WTC11 (cell line): Measurements from ENCODE around the gene GALK1. TPM values are rescaled to one million over a fixed set of nuclear protein-coding genes. Genes with fewer than 3 reads are reported as not detected.
"Not testable (repeated sequence)": the region's sequence is repeated elsewhere in the genome, so short reads cannot be mapped to it uniquely, and the experiment has no call there.

Experiments used
- ATAC-seq: fragments of 200-7000 bp; cut with Tn5 transposase; 2 replicates; pipeline ENCODE4 v1.10.0; 2021; ENCODE audit warnings: mild to moderate bottlenecking, moderate library complexity
- CTCF ChIA-PET: fragments of 300-600 bp; sonication (Branson Sonifier 250); formaldehyde crosslinking; loops from one replicate; lab custom pipeline; 2021; ENCODE audit warnings: antibody characterized with exemption; lab: Charles Lee
- POLR2A ChIA-PET: fragments of 350-600 bp; sonication (Branson Sonifier 250); formaldehyde crosslinking; loops from one replicate; lab custom pipeline; 2021; ENCODE audit warnings: antibody characterized with exemption; lab: Charles Lee
- DNase-seq: peaks from one replicate; pipeline ENCODE4 v3.0.0; 2021; ENCODE audit warnings: low spot score
- H3K27ac Mint-ChIP-seq: 2 replicates; pipeline ENCODE4 v1.8.0; 2021; ENCODE audit warnings: mixed read lengths
- H3K27me3 Mint-ChIP-seq: 2 replicates; pipeline ENCODE4 v1.8.0; 2021; ENCODE audit warnings: low read depth, mild to moderate bottlenecking, moderate library complexity, mixed read lengths
- H3K36me3 Mint-ChIP-seq: 2 replicates; pipeline ENCODE4 v1.8.0; 2021; ENCODE audit warnings: mixed read lengths
- H3K4me1 Mint-ChIP-seq: 2 replicates; pipeline ENCODE4 v1.8.0; 2022; ENCODE audit warnings: mixed read lengths
- H3K4me3 Mint-ChIP-seq: 2 replicates; pipeline ENCODE4 v1.8.0; 2021; ENCODE audit warnings: mild to moderate bottlenecking, moderate library complexity, mixed read lengths
- H3K9me3 Mint-ChIP-seq: 2 replicates; pipeline ENCODE4 v1.8.0; 2021; ENCODE audit warnings: mixed read lengths
- ATF1 ChIP-seq: sonication (generic); formaldehyde crosslinking; IDR thresholded peaks from 2 replicates; pipeline ENCODE4 v1.8.1; 2023; ENCODE audit warnings: mild to moderate bottlenecking, moderate library complexity, missing genetic modification reagents
- CBFB ChIP-seq: sonication (generic); formaldehyde crosslinking; IDR thresholded peaks from 2 replicates; pipeline ENCODE4 v1.8.1; 2022; ENCODE audit warnings: mild to moderate bottlenecking, low read depth, missing genetic modification reagents
- CREB1 ChIP-seq: sonication (generic); formaldehyde crosslinking; IDR thresholded peaks from 2 replicates; pipeline ENCODE4 v1.8.0; 2023; ENCODE audit warnings: mild to moderate bottlenecking, missing genetic modification reagents
- E2F4 ChIP-seq: sonication (generic); formaldehyde crosslinking; IDR thresholded peaks from 2 replicates; pipeline ENCODE4 v1.8.1; 2022; ENCODE audit warnings: low read depth, mild to moderate bottlenecking, moderate library complexity, missing genetic modification reagents, borderline replicate concordance
- HMGA2 ChIP-seq: fragments of 250-450 bp; sonication (Bioruptor Pico); IDR thresholded peaks from 2 replicates; pipeline ENCODE4 v1.4.0; 2021; ENCODE audit warnings: mild to moderate bottlenecking, moderate library complexity
- HMGXB4 ChIP-seq: sonication (generic); formaldehyde crosslinking; IDR thresholded peaks from 2 replicates; pipeline ENCODE4 v1.8.1; 2023; ENCODE audit warnings: mild to moderate bottlenecking, moderate library complexity, missing genetic modification reagents
- NFATC4 ChIP-seq: fragments of 250-450 bp; sonication (Bioruptor Pico); IDR thresholded peaks from 2 replicates; pipeline ENCODE4 v1.9.0; 2021; ENCODE audit warnings: mild to moderate bottlenecking
- RORB ChIP-seq: fragments of 250-450 bp; sonication (Bioruptor Pico); IDR thresholded peaks from 2 replicates; pipeline ENCODE4 v1.9.0; 2021; ENCODE audit warnings: mild to moderate bottlenecking
- ZNF219 ChIP-seq: sonication (generic); formaldehyde crosslinking; IDR thresholded peaks from 2 replicates; pipeline ENCODE4 v1.8.0; 2023; ENCODE audit warnings: missing genetic modification reagents, mild to moderate bottlenecking, borderline replicate concordance
- ZNF423 ChIP-seq: fragments of 250-450 bp; sonication (Bioruptor Pico); IDR thresholded peaks from 2 replicates; pipeline ENCODE4 v2.1.2; 2022; ENCODE audit warnings: mild to moderate bottlenecking, moderate library complexity
- total RNA-seq: library from RNA; stranded (reverse); gene quantifications from 3 replicates; pipeline ENCODE4 v1.2.3, GENCODE V29; 2021
- TF ChIP-seq, protein P1 (sequence below): sonication (generic); formaldehyde crosslinking; IDR thresholded peaks from 2 replicates; pipeline ENCODE4 v1.8.1; 2023; ENCODE audit warnings: mild to moderate bottlenecking, missing genetic modification reagents
- TF ChIP-seq, protein P2 (sequence below): fragments of 250-450 bp; sonication (Bioruptor Pico); IDR thresholded peaks from 2 replicates; pipeline ENCODE4 v1.9.0; 2021; ENCODE audit warnings: mild to moderate bottlenecking
- TF ChIP-seq, protein P3 (sequence below): sonication (generic); formaldehyde crosslinking; conservative IDR thresholded peaks from 2 replicates; pipeline ENCODE4 v1.8.1; 2023; ENCODE audit warnings: mild to moderate bottlenecking, low read depth, missing genetic modification reagents, moderate library complexity
- TF ChIP-seq, protein P4 (sequence below): fragments of 250-450 bp; sonication (Bioruptor Pico); IDR thresholded peaks from 2 replicates; pipeline ENCODE4 v1.9.0; 2021; ENCODE audit warnings: mild to moderate bottlenecking
- TF ChIP-seq, protein P5 (sequence below): sonication (generic); formaldehyde crosslinking; IDR thresholded peaks from 2 replicates; pipeline ENCODE4 v1.8.0; 2023; ENCODE audit warnings: missing genetic modification reagents, mild to moderate bottlenecking, borderline replicate concordance
- TF ChIP-seq, protein P6 (sequence below): sonication (generic); formaldehyde crosslinking; IDR thresholded peaks from 2 replicates; pipeline ENCODE4 v1.8.1; 2023; ENCODE audit warnings: mild to moderate bottlenecking, missing genetic modification reagents, moderate library complexity

GALK1 gene
- total RNA-seq, 1 experiment from 2014 or later = 42.2 TPM

- TF ChIP-seq HMGA2 (CRISPR knock-in tag) = no peak
- no peak for TF ChIP-seq CREB1
- no peak for TF ChIP-seq RORB (CRISPR knock-in tag)
- TF ChIP-seq, protein P1, sequence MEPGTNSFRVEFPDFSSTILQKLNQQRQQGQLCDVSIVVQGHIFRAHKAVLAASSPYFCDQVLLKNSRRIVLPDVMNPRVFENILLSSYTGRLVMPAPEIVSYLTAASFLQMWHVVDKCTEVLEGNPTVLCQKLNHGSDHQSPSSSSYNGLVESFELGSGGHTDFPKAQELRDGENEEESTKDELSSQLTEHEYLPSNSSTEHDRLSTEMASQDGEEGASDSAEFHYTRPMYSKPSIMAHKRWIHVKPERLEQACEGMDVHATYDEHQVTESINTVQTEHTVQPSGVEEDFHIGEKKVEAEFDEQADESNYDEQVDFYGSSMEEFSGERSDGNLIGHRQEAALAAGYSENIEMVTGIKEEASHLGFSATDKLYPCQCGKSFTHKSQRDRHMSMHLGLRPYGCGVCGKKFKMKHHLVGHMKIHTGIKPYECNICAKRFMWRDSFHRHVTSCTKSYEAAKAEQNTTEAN (CRISPR knock-in tag) = no peak
- no peak for TF ChIP-seq NFATC4 (CRISPR knock-in tag)
- no peak for TF ChIP-seq HMGXB4 (CRISPR knock-in tag)
- TF ChIP-seq, protein P2, sequence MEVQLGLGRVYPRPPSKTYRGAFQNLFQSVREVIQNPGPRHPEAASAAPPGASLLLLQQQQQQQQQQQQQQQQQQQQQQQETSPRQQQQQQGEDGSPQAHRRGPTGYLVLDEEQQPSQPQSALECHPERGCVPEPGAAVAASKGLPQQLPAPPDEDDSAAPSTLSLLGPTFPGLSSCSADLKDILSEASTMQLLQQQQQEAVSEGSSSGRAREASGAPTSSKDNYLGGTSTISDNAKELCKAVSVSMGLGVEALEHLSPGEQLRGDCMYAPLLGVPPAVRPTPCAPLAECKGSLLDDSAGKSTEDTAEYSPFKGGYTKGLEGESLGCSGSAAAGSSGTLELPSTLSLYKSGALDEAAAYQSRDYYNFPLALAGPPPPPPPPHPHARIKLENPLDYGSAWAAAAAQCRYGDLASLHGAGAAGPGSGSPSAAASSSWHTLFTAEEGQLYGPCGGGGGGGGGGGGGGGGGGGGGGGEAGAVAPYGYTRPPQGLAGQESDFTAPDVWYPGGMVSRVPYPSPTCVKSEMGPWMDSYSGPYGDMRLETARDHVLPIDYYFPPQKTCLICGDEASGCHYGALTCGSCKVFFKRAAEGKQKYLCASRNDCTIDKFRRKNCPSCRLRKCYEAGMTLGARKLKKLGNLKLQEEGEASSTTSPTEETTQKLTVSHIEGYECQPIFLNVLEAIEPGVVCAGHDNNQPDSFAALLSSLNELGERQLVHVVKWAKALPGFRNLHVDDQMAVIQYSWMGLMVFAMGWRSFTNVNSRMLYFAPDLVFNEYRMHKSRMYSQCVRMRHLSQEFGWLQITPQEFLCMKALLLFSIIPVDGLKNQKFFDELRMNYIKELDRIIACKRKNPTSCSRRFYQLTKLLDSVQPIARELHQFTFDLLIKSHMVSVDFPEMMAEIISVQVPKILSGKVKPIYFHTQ (CRISPR knock-in tag) = no peak
- no peak for TF ChIP-seq ATF1 (CRISPR knock-in tag)
- no peak for TF ChIP-seq CBFB (CRISPR knock-in tag)
- TF ChIP-seq, protein P3, sequence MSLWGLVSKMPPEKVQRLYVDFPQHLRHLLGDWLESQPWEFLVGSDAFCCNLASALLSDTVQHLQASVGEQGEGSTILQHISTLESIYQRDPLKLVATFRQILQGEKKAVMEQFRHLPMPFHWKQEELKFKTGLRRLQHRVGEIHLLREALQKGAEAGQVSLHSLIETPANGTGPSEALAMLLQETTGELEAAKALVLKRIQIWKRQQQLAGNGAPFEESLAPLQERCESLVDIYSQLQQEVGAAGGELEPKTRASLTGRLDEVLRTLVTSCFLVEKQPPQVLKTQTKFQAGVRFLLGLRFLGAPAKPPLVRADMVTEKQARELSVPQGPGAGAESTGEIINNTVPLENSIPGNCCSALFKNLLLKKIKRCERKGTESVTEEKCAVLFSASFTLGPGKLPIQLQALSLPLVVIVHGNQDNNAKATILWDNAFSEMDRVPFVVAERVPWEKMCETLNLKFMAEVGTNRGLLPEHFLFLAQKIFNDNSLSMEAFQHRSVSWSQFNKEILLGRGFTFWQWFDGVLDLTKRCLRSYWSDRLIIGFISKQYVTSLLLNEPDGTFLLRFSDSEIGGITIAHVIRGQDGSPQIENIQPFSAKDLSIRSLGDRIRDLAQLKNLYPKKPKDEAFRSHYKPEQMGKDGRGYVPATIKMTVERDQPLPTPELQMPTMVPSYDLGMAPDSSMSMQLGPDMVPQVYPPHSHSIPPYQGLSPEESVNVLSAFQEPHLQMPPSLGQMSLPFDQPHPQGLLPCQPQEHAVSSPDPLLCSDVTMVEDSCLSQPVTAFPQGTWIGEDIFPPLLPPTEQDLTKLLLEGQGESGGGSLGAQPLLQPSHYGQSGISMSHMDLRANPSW (CRISPR knock-in tag) = no peak
Observed at GRCh38 chr17:75812096-75813013, 47.4 kb upstream of the GALK1 start (continued).

DNA sequence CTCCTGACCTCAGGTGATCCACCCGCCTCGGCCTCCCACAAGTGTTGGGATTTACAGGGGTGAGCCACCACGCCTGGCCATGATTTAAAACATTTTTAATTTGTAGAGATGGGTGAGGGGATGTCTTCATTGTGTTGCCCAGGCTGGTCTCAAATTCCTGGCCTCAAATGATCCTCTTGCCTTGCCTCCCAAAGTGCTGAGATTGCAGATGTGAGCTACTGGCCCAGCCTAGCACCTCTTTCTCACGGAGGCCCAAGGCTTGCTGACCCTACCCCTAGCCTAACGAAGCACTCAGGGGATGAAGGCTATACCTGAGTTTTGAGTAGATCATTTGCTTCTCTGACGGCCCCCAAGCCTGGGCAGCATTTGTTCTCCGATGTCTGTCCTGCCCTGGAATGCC is 46.2 kb upstream of the GALK1 start:
- Mint-ChIP-seq H3K27ac (no peak overlapping the region), H3K27me3 (no peaks in the 10 kb centered on the region), H3K4me1 (no peaks in the 10 kb centered on the region), H3K4me3 (no peak overlapping the region), H3K36me3 (peaks cover 17% of the 10 kb centered on the region; the same call in 1 of the 2 replicates), H3K9me3 (no peaks in the 10 kb centered on the region)
- POLR2A ChIA-PET = no interaction called here
- TF ChIP-seq ZNF423 (CRISPR knock-in tag) = no peak
- TF ChIP-seq, protein P4, sequence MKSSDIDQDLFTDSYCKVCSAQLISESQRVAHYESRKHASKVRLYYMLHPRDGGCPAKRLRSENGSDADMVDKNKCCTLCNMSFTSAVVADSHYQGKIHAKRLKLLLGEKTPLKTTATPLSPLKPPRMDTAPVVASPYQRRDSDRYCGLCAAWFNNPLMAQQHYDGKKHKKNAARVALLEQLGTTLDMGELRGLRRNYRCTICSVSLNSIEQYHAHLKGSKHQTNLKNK (CRISPR knock-in tag) = no peak
- no peak for TF ChIP-seq ZNF219 (CRISPR knock-in tag)
- TF ChIP-seq, protein P5, sequence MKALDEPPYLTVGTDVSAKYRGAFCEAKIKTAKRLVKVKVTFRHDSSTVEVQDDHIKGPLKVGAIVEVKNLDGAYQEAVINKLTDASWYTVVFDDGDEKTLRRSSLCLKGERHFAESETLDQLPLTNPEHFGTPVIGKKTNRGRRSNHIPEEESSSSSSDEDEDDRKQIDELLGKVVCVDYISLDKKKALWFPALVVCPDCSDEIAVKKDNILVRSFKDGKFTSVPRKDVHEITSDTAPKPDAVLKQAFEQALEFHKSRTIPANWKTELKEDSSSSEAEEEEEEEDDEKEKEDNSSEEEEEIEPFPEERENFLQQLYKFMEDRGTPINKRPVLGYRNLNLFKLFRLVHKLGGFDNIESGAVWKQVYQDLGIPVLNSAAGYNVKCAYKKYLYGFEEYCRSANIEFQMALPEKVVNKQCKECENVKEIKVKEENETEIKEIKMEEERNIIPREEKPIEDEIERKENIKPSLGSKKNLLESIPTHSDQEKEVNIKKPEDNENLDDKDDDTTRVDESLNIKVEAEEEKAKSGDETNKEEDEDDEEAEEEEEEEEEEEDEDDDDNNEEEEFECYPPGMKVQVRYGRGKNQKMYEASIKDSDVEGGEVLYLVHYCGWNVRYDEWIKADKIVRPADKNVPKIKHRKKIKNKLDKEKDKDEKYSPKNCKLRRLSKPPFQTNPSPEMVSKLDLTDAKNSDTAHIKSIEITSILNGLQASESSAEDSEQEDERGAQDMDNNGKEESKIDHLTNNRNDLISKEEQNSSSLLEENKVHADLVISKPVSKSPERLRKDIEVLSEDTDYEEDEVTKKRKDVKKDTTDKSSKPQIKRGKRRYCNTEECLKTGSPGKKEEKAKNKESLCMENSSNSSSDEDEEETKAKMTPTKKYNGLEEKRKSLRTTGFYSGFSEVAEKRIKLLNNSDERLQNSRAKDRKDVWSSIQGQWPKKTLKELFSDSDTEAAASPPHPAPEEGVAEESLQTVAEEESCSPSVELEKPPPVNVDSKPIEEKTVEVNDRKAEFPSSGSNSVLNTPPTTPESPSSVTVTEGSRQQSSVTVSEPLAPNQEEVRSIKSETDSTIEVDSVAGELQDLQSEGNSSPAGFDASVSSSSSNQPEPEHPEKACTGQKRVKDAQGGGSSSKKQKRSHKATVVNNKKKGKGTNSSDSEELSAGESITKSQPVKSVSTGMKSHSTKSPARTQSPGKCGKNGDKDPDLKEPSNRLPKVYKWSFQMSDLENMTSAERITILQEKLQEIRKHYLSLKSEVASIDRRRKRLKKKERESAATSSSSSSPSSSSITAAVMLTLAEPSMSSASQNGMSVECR (CRISPR knock-in tag) = no peak
- TF ChIP-seq, protein P6, sequence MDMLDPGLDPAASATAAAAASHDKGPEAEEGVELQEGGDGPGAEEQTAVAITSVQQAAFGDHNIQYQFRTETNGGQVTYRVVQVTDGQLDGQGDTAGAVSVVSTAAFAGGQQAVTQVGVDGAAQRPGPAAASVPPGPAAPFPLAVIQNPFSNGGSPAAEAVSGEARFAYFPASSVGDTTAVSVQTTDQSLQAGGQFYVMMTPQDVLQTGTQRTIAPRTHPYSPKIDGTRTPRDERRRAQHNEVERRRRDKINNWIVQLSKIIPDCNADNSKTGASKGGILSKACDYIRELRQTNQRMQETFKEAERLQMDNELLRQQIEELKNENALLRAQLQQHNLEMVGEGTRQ (CRISPR knock-in tag) = no peak
- no peak for TF ChIP-seq CBFB (CRISPR knock-in tag)
- no peak for TF ChIP-seq E2F4 (CRISPR knock-in tag)
- ATAC-seq (no peak), DNase-seq (no peak)
- CTCF ChIA-PET = no interaction called here

DNA sequence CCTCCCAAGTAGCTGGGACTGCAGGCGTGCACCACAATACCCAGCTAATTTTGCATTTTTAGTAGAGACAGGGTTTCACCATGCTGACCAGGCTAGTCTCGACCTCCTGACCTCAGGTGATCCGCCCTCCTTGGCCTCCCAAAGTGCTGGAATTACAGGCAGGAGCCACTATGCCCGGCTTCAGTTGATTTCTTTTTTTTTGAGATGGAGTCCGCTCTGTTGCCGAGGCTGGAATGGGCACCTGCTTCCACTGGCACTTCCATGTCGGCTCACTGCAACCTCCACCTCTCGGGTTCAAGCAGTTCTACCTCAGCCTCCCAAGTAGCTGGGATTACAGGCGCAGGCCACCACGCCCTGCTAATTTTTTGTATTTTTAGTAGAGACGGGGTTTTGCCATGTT is 45.8 kb upstream of the GALK1 start:
- CTCF ChIA-PET, POLR2A ChIA-PET, H3K27me3 Mint-ChIP-seq, H3K4me1 Mint-ChIP-seq, H3K9me3 Mint-ChIP-seq, DNase-seq, H3K4me3 Mint-ChIP-seq, H3K27ac Mint-ChIP-seq, ATAC-seq: not testable (repeated sequence)
- H3K36me3 Mint-ChIP-seq = peaks cover 14% of the 10 kb centered on the region; the same call in 1 of the 2 replicates
